ENCODE results near the gene INS. TPM values are rescaled to one million over a fixed set of nuclear protein-coding genes. Genes with fewer than 3 reads are reported as not detected.

Gene INS
- total RNA-seq, 4 donors from 2014 or later: not detected

- peaks cover 100% of the 10 kb centered on the region for H3K27me3 ChIP-seq
- no peak overlapping the region for H3K4me3 ChIP-seq
- no peak for ATAC-seq
- H3K9me3 ChIP-seq: no peaks in the 10 kb centered on the region
- 11 to 15% methylated on average over 6 to 12 of the region's 12 CpGs for WGBS, 2 donors (ENCODE audit: low coverage in 1 of 2)
- no peak overlapping the region for H3K27ac ChIP-seq
- peaks cover 0 to 37% (median 8%) of the 10 kb centered on the region in 3 donors for H3K4me1 ChIP-seq
- H3K36me3 ChIP-seq: no peaks in the 10 kb centered on the region
- TF ChIP-seq POLR2AphosphoS5 (IDR thresholded peaks at IDR 0.05) (no peak), CTCF (IDR thresholded peaks at IDR 0.05) (no peak), EP300 (IDR thresholded peaks at IDR 0.05) (no peak), POLR2A (IDR thresholded peaks at IDR 0.05) (no peak)
These were observed 17.6 kb downstream of the INS start for GRCh38 chr11:2143477-2143798.

GRCh38 chr11:2142762-2143202 lies 18.2 kb downstream of the INS start:
- Histone ChIP-seq H3K27ac (no peak overlapping the region), H3K9me3 (no peaks in the 10 kb centered on the region), H3K4me1 (peaks cover 0 to 43% (median 9%) of the 10 kb centered on the region in 3 donors), H3K4me3 (no peak overlapping the region), H3K36me3 (no peaks in the 10 kb centered on the region), H3K27me3 (peaks cover 100% of the 10 kb centered on the region)
- TF ChIP-seq POLR2AphosphoS5 (IDR thresholded peaks at IDR 0.05) (no peak), EP300 (IDR thresholded peaks at IDR 0.05) (no peak), POLR2A (IDR thresholded peaks at IDR 0.05) (no peak), CTCF (IDR thresholded peaks at IDR 0.05) (no peak)
- no peak for ATAC-seq
- 17 to 37% methylated on average over 2 to 5 of the region's 6 CpGs for whole genome bisulfite sequencing, 2 donors (ENCODE audit: low coverage in 1 of 2)

GRCh38 chr11:2142300-2142759 lies 18.7 kb downstream of the INS start:
- no peaks in the 10 kb centered on the region for H3K36me3 ChIP-seq
- TF ChIP-seq POLR2A (IDR thresholded peaks at IDR 0.05) (no peak), POLR2AphosphoS5 (IDR thresholded peaks at IDR 0.05) (no peak), EP300 (IDR thresholded peaks at IDR 0.05) (no peak), CTCF (IDR thresholded peaks at IDR 0.05) (no peak)

GRCh38 chr11:2140411-2141400 lies 20.3 kb downstream of the INS start:
- H3K4me1 ChIP-seq: peaks cover 0 to 54% (median 14%) of the 10 kb centered on the region in 3 donors
- no peak overlapping the region for H3K27ac ChIP-seq
- no peaks in the 10 kb centered on the region for H3K36me3 ChIP-seq
- no peak for TF ChIP-seq EP300 (IDR thresholded peaks at IDR 0.05)
- no peak for TF ChIP-seq POLR2A (IDR thresholded peaks at IDR 0.05)
- TF ChIP-seq POLR2AphosphoS5 (IDR thresholded peaks at IDR 0.05): no peak
- no peak for TF ChIP-seq CTCF (IDR thresholded peaks at IDR 0.05)
- H3K27me3 ChIP-seq: peaks cover 100% of the 10 kb centered on the region
- H3K9me3 ChIP-seq: no peaks in the 10 kb centered on the region
- ATAC-seq: no peak
- H3K4me3 ChIP-seq: peak overlapping the region in 1 of 2 donors; percentile 25
- 19 to 21% methylated on average over 11 of the region's 102 CpGs for WGBS, 2 donors (ENCODE audit: low coverage in 1 of 2)

More at GRCh38 chr11:2142300-2142759, 18.7 kb downstream of the INS start:
- no peaks in the 10 kb centered on the region for H3K9me3 ChIP-seq
- ATAC-seq: no peak
- H3K27me3 ChIP-seq: peaks cover 100% of the 10 kb centered on the region
- H3K27ac ChIP-seq: no peak overlapping the region
- H3K4me1 ChIP-seq: peaks cover 0 to 48% (median 13%) of the 10 kb centered on the region in 3 donors
- H3K4me3 ChIP-seq: no peak overlapping the region
- WGBS, 2 donors (ENCODE audit: low coverage in 1 of 2): 24 to 36% methylated on average over 4 to 5 of the region's 5 CpGs
